GM19324 (cell line): ENCODE data around the gene TIGD3.

ENCODE experiments used
- ATAC-seq: cut with Tn5 transposase; IDR thresholded peaks from one replicate; pipeline ENCODE4 v1.9.1; 2021; ENCODE audit warnings: mild to moderate bottlenecking, moderate library complexity; ENCODE audit not compliant: unreplicated experiment, low FRiP score

TIGD3 gene

GRCh38 chr11:65362320-65362931 is 7.9 kb downstream of the TIGD3 start:
- no peak for ATAC-seq

DNA sequence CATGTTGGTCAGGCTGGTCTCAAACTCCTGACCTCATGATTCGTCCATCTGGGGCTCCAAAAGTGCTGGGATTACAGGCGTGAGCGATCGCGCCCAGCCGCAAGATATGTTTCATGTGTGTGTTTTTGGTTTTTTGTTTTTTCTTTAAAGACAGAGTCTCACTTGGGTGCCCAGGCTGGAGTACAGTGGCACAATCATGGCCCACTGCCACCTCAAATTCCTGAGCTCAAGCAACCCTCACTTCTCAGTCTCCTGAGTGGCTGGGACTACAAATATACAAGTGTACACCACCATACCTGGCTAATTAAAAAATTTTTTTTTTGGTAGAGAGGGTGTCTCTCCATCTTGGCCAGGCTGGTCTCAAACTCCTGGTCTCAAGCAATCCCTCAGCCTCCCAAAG is 8.4 kb downstream of the TIGD3 start:
- ATAC-seq: no peak

DNA sequence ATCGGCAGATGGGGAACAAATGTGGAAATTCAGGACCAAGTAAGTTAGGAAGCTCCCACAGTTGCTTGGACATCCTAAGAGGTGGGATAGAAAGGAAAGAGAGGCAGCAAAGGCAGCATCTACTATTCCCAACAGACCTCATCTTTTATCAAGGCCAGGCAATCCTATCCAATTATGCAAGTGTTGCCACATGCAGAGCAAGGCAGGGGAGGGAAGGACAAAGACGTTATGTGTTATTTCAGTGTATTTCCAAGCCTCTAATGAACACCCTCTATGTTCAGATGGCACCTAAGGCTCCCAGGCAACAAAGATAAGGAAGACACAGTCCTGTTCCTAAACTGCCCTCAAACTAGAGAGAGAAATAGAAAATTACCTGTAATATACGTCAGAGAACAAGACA is 9.2 kb downstream of the TIGD3 start:
- no peak for ATAC-seq

- ATAC-seq: no peak
These were observed 11.8 kb downstream of the TIGD3 start for GRCh38 chr11:65366340-65366773.

DNA sequence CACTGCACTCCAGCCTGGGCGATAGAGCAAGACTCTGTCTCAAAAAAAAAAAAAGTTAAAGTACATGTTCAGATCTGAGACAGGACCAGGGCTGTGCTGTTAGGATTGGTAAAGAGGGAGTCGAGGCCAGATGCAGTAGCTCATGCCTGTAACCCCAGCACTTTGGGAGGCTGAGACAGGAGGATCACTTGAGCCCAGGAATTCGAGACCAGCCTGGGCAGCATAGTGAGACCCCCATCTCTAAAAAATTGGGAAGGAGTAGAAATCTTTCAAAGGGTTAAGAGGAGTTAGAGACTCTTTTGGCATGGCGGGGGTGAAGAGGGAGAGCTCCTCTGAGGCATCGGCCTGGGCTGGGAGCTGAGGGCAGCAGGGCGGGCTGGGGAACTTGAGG is 16.1 kb downstream of the TIGD3 start:
- no peak for ATAC-seq

GRCh38 chr11:65373839-65374580 is 19.5 kb downstream of the TIGD3 start:
- ATAC-seq: no peak

DNA sequence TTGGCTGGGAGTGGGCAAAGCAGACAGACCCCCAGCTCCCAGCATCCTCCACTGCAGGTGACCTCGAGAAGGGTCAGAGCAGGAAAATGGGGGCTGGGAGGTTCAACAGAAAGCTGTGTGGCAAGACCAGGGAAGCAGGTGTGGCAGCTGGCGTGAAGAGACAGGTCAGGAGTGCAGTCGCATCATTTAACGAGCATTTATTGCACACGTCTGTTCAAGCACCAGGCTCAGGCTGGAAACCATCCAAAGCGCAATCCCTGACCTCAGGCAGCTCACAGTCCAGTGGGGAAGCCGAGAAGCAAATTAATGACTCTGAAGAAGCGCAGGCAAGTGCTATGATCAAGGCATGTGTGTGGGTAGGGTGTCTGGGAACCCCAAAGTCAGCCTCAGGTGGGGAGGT is 20.5 kb downstream of the TIGD3 start:
- ATAC-seq: no peak

- ATAC-seq: no peak
These were observed 21.7 kb downstream of the TIGD3 start for GRCh38 chr11:65376138-65376713.

DNA sequence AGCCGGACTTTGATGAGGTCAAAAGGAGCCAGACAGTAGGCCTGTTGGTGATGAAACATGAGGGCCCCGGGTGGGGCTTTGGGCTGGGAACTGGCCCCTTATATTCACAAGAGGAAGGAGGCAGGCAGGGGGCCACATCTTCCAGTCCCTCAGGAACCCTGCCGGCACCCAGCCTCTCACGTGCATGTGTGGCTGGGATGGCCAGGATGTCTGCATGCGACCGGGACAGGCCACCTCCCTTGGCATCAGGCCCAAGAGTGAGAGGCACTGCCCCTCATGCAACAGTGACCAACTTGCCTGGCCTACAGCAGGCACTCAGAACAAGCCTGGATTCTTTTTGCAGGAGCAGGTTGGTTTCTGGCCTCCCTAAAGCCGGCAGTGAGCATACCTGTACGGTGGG is 22.5 kb downstream of the TIGD3 start:
- no peak for ATAC-seq

DNA sequence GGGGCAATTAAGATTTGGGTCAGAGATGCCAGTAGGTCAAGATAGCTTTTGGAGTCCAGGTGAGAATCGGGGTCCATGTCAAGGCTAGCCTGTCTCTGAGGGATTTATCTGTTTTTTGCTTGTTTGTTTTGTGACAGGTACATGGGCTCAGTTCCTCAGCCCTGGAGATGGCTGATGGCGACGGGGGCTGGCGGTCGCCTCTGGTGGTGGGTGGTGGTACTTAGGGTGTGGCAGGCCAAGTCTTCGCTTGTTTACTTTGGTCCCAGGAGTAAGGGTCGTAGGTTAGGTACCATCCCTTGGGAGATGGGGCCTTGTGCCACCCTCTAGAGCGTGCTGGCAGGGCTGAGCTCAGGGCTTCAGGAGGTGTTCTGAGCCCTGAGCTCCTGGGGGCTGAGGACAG is 23.2 kb downstream of the TIGD3 start:
- ATAC-seq: no peak

DNA sequence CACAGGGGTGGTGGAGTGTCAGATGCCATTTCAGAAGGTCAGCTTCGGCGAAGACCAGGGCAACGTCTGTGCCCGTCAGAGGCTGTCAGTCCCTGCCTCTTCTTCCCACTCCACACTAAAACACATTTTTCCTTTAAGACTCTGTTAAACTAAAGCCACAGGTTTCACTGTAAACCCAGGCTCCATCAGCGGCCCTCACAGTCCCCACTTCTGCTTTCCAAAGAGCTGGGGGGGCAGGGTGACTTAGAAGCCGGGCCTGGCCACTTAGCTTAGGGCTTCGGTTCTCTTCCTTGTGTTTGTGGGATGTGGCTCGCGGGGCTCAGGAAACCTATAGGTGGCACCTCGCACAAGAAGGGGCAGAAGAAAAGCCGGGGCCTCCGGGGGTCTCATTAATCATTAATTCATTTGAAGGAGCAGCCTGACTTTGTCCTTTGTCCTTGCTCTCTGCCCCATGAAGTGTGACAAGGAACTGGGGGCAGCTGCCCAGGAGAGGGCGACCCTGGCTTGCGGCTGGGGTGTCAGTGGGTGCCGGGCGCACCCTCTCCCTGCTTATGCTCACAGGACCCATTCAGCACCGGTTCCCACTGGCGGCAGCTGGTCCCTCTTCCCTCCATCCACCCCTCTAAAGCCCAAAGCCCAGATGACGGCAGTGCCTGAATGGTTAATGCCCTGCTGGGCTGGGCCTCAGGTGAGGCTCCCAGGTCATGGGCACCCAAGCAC is 23.8 kb downstream of the TIGD3 start:
- ATAC-seq: no peak

GRCh38 chr11:65378928-65379638 is 24.5 kb downstream of the TIGD3 start:
- ATAC-seq: no peak

GRCh38 chr11:65379698-65380459 is 25.3 kb downstream of the TIGD3 start:
- ATAC-seq: no peak

DNA sequence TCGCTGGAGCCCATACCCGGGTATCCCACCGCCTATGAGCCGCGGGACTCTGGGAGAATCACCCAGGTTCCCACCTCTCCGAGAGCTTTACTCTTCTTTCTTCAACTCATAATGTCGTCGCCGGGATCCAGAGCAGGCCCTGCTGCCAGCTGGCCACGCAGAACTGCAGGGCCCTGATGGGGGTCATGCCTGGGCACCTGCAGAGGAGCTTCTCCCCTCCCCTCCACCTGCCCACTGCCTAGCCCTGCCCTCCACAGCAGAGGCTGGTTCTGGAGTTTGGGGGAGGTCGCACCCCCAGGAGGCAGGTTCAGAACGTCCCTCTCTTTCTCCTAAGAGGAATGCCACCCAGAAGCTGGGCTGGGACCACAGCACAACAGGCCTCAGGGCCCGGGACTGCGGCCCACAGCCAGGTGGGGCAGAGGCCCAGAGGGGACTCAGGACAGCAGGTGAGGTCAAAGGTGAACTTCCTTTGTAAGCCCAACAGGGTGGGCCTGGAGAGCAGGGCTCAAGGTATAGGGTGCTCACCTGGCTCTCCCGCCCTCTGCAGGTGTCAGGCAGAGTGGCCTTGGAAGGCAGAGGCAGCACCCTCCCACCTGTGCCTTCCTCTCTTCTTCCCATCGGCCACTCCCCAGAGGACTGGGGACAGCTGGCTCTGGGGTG is 26.0 kb downstream of the TIGD3 start:
- no peak for ATAC-seq

DNA sequence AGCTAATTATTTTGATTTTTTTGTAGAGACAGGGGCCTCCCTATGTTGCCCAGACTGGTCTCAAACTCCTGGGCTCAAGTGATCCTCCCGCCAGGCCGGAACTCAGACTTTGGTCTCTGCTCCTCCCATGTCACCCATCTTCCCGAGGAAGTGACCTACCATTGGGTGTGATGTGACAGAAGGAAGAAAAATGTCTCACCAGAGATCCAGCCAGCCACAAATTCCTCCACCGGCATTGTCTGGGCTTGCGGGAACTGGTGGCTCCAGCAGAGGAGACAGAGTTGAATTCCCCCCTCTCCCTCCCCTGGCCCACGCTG is 27.1 kb downstream of the TIGD3 start:
- peak; percentile 9 for ATAC-seq

GRCh38 chr11:65382033-65382803 is 27.7 kb downstream of the TIGD3 start, which contains the start of gene SLC25A45:
TSS of gene SLC25A45 (minus strand) at chr11:65382646. CDS start at chr11:65381951, 695 bp downstream.
- ATAC-seq: peak; percentile 51

GRCh38 chr11:65382804-65383368 is 28.3 kb downstream of the TIGD3 start:
- no peak for ATAC-seq

DNA sequence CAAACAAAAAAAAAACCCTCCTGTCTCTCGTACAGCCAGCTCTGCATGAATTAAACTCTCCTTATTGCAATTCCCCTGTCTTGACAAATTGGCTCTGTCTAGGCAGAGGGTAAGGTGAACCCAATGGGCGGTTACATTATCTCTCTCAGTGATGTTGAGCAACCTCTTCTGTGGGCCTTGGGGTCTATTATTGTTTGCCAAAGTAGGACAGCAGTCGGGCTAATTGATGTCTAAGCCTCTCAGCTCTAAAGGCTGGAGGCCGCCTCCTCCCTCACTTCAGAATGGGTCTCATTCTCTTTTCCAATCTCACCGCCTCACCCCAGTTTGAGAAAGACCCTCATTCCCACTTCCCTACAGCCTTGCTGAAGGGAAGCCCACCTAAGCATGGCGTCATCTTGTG is 29.2 kb downstream of the TIGD3 start:
- no peak for ATAC-seq
